GM21576 (cell line): ENCODE results near the gene TMEM63A.

Source experiments
- ATAC-seq: cut with Tn5 transposase; IDR thresholded peaks from one replicate; pipeline ENCODE4 v1.9.1; 2021; ENCODE audit warnings: mild to moderate bottlenecking, moderate library complexity; ENCODE audit not compliant: unreplicated experiment

TMEM63A gene

GRCh38 chr1:225868631-225869330 lies 13.4 kb downstream of the TMEM63A start:
- no peak for ATAC-seq

DNA sequence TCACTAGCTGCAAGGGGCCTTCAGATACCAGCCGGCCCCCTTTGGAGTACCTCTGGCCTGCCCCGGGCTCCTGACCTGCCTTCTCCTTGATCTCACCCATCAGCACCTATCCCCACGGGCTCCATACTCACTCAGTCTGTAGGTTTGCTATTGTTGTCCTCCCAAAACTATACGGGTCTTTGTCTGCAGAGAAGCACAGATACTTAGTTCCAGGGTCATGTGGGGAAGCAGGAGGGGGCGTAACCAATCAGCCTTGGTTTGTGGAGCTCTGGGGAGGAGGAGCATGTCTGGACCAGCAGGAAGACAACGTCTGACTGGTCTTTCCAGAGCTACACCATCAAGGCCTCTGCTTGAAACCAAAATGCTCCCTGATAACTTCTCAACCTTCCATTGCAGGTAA lies 15.2 kb downstream of the TMEM63A start:
- ATAC-seq: no peak

DNA sequence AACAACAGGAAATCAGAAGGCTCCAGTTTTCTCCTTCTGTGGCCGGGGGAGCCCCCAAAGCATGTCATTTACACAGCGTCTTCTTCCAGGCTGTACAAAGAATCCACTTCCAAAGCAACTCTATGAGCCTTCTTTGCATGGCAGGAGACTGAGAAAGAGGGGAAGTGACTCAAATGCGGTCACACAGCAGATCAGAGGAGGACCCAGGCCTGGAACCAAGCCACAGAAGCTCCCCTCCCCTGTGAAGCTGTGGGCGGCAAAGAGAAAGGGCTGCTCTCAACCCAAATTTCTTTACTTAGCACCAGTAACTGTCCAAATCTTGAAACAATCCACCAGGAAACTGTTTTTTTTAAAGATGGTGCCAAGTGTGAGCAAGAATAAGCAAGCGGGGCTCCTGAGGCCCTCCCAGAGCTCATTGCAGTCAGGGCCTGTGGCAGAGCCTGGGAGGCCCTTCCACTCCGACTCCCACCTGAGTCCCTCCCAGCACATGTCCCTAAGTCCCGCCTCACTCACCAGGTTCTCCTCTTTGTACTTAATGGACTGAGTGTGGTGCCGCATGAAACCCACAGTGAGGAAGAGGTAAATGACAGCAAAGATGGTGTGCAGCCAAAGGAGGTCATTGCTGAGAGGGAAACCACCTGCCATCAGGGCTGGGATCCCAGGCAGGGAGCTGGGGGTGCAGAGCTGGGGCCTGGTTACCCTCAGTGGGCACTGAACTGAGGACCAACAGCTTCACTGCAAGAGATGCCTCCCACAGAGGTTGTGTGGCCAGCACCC lies 15.9 kb downstream of the TMEM63A start:
- no peak for ATAC-seq

GRCh38 chr1:225865514-225865913 lies 16.7 kb downstream of the TMEM63A start:
- ATAC-seq: no peak

- no peak for ATAC-seq
These were observed 19.0 kb downstream of the TMEM63A start for GRCh38 chr1:225863167-225863566.

GRCh38 chr1:225862581-225862950 lies 19.6 kb downstream of the TMEM63A start:
- no peak for ATAC-seq

- ATAC-seq: no peak
These were observed 20.2 kb downstream of the TMEM63A start for GRCh38 chr1:225861834-225862580.

- no peak for ATAC-seq
These were observed 21.2 kb downstream of the TMEM63A start for GRCh38 chr1:225860876-225861441.

DNA sequence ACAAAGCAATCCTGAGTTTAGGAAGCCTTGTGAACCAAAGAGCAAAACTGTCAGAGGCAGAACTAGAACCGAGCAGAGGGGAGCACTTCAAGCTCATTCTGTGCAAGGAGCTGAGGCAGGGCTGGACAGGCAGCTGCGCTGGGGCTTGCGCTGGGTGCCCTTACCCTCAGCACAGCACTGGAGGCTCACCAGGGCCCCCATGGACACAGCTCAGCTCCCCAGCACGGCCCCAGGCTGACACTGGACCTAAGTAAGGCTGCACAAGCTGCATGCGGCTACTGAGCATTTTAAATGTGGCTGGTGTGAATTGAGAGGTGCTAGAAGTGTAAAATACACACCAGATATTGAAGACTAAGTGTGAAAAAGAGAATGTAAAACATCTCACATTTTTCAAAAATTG lies 22.1 kb downstream of the TMEM63A start:
- no peak for ATAC-seq

DNA sequence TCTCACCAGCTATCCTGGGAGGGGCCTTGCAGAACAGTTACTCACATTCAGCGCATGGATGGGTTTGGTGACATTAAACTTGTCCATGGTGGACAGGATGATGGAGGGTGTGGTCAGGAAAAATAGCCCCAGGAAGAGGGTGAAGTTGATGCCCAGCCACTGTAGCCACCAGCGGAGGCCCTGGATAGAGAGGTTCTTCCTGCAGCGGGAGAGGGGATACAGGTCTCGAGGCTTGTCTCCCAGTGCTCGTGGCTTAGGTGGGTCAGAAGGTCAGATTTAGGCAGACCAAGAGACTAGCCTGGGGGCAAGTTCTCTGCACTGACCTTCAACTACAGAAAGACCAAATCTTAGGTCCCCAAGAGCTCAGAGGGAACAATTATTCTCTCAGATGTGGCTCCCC lies 23.0 kb downstream of the TMEM63A start:
- ATAC-seq: no peak

DNA sequence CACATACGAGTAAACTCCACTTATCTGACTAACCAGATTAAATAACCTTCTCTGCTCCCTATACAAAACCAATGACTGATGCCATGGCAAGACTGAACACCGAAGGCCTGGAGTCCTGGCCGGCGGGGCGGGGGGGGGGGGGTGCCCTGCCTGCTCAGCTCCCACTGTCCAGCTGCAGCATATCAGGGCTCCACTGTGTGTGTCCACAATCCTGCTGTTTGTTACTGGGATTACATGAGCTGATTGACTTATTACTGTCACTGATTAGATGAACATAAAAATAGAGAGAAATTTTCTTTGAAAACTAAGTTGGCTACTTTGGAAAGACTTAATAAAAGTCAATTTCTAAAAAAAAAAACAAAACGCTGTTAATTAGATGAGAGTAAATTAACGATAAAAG lies 24.9 kb downstream of the TMEM63A start:
- ATAC-seq: no peak

- ATAC-seq: no peak
These were observed 26.5 kb downstream of the TMEM63A start for GRCh38 chr1:225855503-225856300.

DNA sequence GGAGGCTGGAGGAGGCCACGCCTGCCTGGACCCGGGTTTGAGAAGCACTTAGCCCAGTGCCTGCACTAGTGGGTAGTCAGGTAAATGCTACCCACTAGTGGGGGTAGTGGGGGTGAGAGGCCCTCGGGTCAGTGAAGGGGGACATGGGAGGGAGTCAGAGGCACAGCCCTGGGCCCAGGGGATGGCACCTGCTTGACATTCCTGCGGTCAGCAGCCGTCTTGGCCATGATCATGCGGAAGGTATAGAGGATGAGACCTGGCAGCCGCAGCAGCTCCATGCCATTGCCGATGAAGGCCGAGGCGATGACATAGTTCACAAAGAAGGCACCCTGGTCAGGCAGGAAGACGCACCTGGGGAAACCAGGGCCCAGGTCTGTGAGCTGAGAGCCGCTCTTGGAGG lies 28.7 kb downstream of the TMEM63A start:
- ATAC-seq: no peak

GRCh38 chr1:225852413-225853124 lies 29.6 kb downstream of the TMEM63A start:
- ATAC-seq: no peak

GRCh38 chr1:225851805-225852204 lies 30.4 kb downstream of the TMEM63A start:
- ATAC-seq: peak; percentile 41

GRCh38 chr1:225850370-225850769 lies 31.8 kb downstream of the TMEM63A start:
- ATAC-seq: no peak

GRCh38 chr1:225849925-225850324 lies 32.3 kb downstream of the TMEM63A start:
- no peak for ATAC-seq

DNA sequence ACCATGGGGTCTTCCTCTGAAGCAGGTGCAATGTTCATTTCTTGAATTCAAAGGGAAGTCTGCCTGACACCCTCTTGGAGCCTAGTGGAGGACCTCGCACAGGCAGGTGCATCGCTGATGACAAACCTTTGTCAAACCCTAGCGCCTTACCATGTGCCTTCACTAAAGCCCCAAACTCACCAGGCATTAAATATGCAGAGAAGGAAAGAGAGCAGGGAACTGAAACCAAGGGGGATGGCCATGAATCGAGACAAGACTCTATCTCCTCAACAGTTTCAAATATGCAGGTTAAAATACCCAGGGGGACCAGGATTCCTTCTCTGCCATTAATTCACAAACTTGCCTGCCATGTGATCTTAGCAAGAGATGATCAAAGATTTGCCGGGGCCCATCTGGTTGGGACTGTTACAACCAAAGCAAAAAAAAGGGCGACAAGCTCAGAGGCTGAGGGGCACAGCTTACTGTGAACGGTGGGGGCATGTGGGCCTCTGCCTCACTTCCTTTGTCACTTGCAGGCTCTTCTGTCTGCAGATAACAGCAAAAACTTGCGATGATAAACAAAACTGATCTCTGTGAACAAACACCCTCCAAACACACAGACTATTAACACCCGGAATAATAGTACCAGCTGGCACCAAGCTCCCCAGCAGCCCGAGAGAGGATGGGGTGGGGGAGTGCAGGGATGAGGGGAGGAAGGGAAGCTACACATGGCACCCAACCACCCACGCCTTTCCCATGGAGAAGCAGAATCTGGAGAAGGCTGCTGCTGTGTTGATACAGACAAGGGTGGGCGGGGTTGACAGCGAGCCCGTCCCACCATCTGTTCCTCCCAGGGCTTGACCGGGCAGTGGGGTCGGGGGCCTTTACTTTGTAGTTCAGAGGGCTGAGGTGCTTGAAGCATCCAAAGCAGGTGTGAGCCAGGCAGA lies 33.9 kb downstream of the TMEM63A start:
- peak; percentile 78 for ATAC-seq

DNA sequence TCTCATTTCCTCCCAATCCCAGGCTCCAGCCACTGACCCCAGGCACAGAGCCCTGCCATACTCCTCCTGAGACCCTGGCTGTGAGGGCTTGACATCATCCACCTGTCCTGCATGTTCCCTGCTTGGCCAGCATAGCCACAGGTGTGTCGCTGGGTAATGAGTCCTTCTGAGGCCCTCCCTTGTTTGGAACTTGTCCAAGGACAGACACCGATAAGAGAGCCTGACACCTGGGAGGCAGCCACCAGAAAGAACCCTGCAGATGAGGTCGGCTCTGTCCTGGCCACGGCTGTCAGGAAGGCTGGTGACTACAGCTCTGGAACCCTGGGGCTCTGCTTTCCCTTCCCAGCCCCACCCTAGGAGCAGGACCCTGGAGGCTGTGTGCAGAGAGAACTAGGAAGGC lies 34.6 kb downstream of the TMEM63A start:
- peak; percentile 0 for ATAC-seq
